Ishikawa (cell line): Measurements from ENCODE around the gene TRPM5.

Experiments used
- CEBPB ChIP-seq: IDR thresholded peaks from 2 replicates; pipeline ENCODE4 v1.6.1; 2012
- CREB1 ChIP-seq: IDR thresholded peaks from 2 replicates; pipeline ENCODE4 v1.6.1; 2012; ENCODE audit warnings: low read depth
- EGR1 ChIP-seq: IDR thresholded peaks from 2 replicates; pipeline ENCODE4 v1.6.1; 2012
- EP300 ChIP-seq: IDR thresholded peaks from 2 replicates; pipeline ENCODE4 v1.6.1; 2012; ENCODE audit warnings: borderline replicate concordance
- FOXM1 ChIP-seq: IDR thresholded peaks from 2 replicates; pipeline ENCODE4 v1.6.1; 2012; ENCODE audit warnings: low read depth, borderline replicate concordance
- NFIC ChIP-seq: IDR thresholded peaks from 2 replicates; pipeline ENCODE4 v1.6.1; 2012
- RAD21 ChIP-seq: IDR thresholded peaks from 2 replicates; pipeline ENCODE4 v1.6.1; 2012; ENCODE audit warnings: low read depth
- TAF1 ChIP-seq: IDR thresholded peaks from 2 replicates; pipeline ENCODE4 v1.6.1; 2012; ENCODE audit warnings: low read depth, mild to moderate bottlenecking
- TCF12 ChIP-seq: IDR thresholded peaks from 2 replicates; pipeline ENCODE4 v1.6.1; 2012; ENCODE audit warnings: low read depth
- TEAD4 ChIP-seq: IDR thresholded peaks from 2 replicates; pipeline ENCODE4 v1.6.1; 2012
- YY1 ChIP-seq: IDR thresholded peaks from 2 replicates; pipeline ENCODE4 v1.6.1; 2012; ENCODE audit warnings: low read depth
- ZBTB7A ChIP-seq: IDR thresholded peaks from 2 replicates; pipeline ENCODE4 v1.6.1; 2012; ENCODE audit warnings: low read depth
- TF ChIP-seq, protein P1 (sequence below): IDR thresholded peaks from 2 replicates; pipeline ENCODE4 v1.6.1; 2012; ENCODE audit warnings: low read depth, mild to moderate bottlenecking
- TF ChIP-seq, protein P2 (sequence below): IDR thresholded peaks from 2 replicates; pipeline ENCODE4 v1.6.1; 2012
- TF ChIP-seq, protein P3 (sequence below): IDR thresholded peaks from 2 replicates; pipeline ENCODE4 v1.6.1; 2012

TRPM5 gene

DNA sequence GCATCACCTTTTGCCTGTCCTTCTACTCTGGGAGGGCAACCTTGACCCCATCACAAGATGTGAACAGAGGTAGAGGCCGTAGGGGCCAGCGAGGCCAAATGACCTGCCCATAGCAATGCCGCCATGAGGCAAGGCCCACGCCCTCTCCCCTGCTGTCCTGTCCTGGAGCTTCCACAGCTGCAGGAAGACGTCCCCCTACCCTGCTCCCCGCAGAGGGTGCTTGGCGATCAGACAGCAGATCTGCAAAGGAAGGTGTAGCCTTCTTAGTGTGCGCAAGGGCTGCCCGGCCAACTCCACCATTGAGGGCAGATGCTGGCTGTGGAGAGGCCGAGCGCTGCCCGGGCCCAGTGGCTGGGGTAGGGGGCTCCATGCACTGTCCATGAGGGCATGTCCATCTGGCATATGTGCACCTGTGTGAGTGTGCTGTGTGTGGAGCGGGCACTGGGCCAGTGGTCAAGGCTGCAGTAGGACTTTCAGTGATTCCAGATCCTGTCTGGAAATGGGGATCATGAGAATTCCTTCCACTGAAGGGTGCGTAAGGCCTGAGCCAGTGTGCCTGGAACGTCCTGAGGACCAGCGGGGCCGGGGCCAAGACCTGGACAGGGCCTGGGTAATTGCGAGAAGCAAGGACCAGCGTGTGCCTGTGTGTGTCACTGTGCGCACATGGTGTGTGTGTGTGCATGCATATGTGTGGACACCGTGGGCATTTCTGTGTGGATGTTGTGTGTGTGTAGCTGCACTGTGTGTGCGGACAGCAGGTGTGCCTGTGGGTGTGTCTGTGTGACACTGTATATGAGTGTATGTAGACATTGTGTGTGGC, 11.0 kb downstream of the TRPM5 start:
- TF ChIP-seq RAD21 (no peak), FOXM1 (no peak), EGR1 (no peak), EP300 (no peak), ZBTB7A (no peak), TAF1 (no peak), NFIC (no peak), CEBPB (no peak), CREB1 (no peak), TEAD4 (no peak), YY1 (no peak)
- TF ChIP-seq, protein P1, sequence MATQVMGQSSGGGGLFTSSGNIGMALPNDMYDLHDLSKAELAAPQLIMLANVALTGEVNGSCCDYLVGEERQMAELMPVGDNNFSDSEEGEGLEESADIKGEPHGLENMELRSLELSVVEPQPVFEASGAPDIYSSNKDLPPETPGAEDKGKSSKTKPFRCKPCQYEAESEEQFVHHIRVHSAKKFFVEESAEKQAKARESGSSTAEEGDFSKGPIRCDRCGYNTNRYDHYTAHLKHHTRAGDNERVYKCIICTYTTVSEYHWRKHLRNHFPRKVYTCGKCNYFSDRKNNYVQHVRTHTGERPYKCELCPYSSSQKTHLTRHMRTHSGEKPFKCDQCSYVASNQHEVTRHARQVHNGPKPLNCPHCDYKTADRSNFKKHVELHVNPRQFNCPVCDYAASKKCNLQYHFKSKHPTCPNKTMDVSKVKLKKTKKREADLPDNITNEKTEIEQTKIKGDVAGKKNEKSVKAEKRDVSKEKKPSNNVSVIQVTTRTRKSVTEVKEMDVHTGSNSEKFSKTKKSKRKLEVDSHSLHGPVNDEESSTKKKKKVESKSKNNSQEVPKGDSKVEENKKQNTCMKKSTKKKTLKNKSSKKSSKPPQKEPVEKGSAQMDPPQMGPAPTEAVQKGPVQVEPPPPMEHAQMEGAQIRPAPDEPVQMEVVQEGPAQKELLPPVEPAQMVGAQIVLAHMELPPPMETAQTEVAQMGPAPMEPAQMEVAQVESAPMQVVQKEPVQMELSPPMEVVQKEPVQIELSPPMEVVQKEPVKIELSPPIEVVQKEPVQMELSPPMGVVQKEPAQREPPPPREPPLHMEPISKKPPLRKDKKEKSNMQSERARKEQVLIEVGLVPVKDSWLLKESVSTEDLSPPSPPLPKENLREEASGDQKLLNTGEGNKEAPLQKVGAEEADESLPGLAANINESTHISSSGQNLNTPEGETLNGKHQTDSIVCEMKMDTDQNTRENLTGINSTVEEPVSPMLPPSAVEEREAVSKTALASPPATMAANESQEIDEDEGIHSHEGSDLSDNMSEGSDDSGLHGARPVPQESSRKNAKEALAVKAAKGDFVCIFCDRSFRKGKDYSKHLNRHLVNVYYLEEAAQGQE = no peak

DNA sequence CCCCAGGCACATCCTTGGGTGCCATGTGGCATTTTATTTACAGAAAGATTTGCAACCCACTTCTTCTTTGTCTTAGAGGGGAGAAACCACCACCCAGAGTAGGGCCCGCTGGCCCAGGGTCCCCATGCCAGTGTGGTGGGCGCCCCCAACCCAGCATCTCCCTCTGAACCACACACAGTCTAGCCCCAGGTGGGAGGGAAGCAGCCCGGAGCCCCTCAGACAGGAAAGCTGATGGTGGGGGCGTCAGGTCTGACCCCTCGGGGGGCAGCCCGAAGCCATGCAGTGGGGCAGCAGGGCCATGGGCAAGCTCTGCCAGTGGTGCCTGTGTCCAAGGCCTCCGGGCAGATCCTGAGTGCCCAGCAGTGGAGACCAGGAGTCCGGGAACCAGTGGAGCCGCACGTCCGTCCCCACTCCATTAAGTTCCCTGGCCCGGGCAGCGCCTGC, 11.7 kb downstream of the TRPM5 start:
- TF ChIP-seq EGR1 = no peak
- TF ChIP-seq RAD21 = no peak
- TF ChIP-seq EP300 = no peak
- TF ChIP-seq ZBTB7A = no peak
- no peak for TF ChIP-seq CREB1
- no peak for TF ChIP-seq FOXM1
- TF ChIP-seq TAF1 = no peak
- TF ChIP-seq TEAD4 = no peak
- no peak for TF ChIP-seq YY1
- TF ChIP-seq, protein P1 = no peak
- TF ChIP-seq, protein P2, sequence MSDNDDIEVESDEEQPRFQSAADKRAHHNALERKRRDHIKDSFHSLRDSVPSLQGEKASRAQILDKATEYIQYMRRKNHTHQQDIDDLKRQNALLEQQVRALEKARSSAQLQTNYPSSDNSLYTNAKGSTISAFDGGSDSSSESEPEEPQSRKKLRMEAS = no peak
- TF ChIP-seq, protein P3, sequence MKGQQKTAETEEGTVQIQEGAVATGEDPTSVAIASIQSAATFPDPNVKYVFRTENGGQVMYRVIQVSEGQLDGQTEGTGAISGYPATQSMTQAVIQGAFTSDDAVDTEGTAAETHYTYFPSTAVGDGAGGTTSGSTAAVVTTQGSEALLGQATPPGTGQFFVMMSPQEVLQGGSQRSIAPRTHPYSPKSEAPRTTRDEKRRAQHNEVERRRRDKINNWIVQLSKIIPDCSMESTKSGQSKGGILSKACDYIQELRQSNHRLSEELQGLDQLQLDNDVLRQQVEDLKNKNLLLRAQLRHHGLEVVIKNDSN = no peak
- TF ChIP-seq NFIC = no peak
- no peak for TF ChIP-seq CEBPB
- no peak for TF ChIP-seq TCF12

DNA sequence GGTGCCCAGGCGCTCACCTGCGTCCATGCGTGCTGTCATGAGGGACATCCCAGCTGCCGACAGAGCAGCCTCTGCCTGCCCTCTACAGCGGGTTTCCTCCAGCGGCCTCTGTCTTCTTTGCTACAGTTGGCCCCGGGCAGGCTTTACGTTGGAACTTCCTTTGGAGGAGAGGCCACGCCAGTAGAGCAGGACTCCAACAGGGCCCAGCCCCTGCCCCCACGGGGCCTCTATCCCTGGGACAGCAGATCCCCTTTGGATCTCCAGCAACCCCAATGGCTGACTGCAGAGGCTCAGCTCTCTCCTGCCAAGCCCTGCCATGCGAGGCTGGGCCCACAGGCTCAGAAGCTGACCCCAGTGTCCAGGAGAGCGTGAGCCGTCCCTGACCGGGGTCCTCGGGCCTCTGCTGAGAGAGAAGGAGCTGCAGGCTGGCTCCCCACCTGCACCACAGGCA, 12.1 kb downstream of the TRPM5 start:
- no peak for TF ChIP-seq ZBTB7A
- TF ChIP-seq, protein P1 = no peak
- no peak for TF ChIP-seq EP300
- no peak for TF ChIP-seq RAD21
- no peak for TF ChIP-seq FOXM1
- TF ChIP-seq CEBPB = no peak
- TF ChIP-seq TCF12 = no peak
- TF ChIP-seq EGR1 = no peak
- TF ChIP-seq, protein P2 = no peak

DNA sequence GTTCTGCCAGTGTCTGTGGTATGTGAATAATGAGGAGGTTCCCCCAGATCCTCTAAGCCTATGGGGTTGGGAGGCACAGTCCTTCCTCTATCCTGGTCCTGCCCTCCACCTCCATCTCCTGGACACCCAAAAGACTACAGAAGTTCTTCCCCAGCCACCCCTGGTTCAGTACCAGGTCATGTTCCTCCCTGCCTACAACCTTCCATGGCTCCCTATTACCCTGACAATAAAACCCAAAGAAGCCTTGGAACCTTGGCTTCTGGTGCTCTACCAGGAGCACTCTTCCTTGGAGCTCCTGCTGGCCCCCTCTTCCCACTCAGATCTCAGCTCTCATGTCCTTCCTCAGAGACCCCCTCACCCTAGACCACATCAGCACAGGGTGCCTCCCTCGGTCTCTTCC, 12.9 kb downstream of the TRPM5 start:
- TF ChIP-seq TAF1 (no peak), YY1 (no peak), NFIC (no peak), CEBPB (no peak), FOXM1 (no peak), CREB1 (no peak), RAD21 (no peak), TCF12 (no peak), ZBTB7A (no peak), EP300 (no peak), EGR1 (no peak), TEAD4 (no peak)
- TF ChIP-seq, protein P3 = no peak
- TF ChIP-seq, protein P1 = no peak
- TF ChIP-seq, protein P2 = no peak
